Hematopoietic multipotent progenitor cell treated with erythropoietin and hydrocortisone succinate and interleukin-3 and kit ligand, for 8 days (in vitro differentiated cells): ENCODE results near the gene SRRM3.
"Not testable (repeated sequence)": the region's sequence is repeated elsewhere in the genome, so short reads cannot be mapped to it uniquely, and the experiment has no call there.

Source experiments
- DNase-seq: peaks from one replicate; pipeline ENCODE4 v3.0.0-alpha.2; 2015

Gene SRRM3

DNA sequence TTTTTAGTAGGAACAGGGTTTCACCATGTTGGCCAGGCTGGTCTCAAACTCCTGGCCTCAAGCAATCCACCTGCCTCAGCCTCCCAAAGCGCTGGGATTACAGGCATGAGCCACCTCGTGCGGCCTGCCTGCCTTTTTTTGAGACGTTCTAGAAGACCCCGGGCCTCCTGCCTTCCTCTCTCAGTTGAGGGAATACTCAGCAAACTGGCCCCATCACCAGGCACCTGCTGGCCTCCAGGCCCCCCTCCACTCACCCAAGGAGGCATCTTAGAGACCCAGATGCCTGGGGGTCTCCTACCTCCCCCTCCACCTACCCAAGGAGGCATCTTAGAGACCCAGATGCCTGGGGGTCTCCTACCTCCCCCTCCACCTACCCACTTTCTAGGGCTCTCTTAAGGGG lies 91.2 kb downstream of the SRRM3 start:
- not testable (repeated sequence) for DNase-seq

- no peak for DNase-seq
Measured at GRCh38 chr7:76293407-76293901, 91.8 kb downstream of the SRRM3 start.

GRCh38 chr7:76294344-76295024 lies 92.8 kb downstream of the SRRM3 start:
- DNase-seq = peak; percentile 83

- no peak for DNase-seq
Measured at GRCh38 chr7:76296743-76297740, 95.3 kb downstream of the SRRM3 start.

GRCh38 chr7:76300166-76300731 lies 98.6 kb downstream of the SRRM3 start:
- no peak for DNase-seq

DNA sequence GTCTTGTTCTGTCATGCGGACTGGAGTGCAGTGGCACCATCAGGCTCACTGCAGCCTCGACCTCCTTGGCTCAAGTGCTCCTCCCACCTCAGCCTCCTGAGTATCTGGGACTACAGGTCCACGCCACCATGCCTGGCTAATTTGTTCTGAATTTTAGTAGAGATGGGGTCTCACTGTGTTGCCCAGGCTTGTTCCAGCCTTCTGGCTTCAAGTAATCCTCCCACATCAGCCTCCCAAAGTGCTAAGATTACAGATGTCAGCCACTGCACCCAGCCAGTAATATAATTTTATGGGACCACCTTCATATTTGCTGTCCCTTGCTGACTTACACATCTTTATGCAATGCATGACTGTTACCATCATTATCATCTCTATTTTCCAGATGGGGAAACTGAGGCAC lies 99.3 kb downstream of the SRRM3 start:
- no peak for DNase-seq

DNA sequence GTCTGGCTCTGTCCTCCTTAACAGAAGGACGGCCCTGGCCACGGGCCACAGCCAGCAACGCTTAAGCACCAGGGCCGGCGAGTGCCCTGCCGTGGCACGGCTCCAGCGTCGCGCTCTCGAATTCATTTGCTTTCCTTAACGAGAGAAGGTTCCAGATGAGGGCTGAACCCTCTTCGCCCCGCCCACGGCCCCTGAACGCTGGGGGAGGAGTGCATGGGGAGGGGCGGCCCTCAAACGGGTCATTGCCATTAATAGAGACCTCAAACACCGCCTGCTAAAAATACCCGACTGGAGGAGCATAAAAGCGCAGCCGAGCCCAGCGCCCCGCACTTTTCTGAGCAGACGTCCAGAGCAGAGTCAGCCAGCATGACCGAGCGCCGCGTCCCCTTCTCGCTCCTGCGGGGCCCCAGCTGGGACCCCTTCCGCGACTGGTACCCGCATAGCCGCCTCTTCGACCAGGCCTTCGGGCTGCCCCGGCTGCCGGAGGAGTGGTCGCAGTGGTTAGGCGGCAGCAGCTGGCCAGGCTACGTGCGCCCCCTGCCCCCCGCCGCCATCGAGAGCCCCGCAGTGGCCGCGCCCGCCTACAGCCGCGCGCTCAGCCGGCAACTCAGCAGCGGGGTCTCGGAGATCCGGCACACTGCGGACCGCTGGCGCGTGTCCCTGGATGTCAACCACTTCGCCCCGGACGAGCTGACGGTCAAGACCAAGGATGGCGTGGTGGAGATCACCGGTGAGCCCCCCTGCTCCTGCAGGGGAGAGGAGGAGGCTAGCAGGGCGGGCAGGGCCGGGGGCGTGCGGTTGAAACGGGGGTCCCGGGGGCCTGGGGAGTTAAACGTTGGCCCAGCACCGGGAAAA lies 100.9 kb downstream of the SRRM3 start, which contains the start of gene HSPB1:
Gene HSPB1 (plus strand): TSS at position 327 of the 855 bp plus-strand sequence. CDS start 40 bp downstream, at position 367.
- DNase-seq = peak; percentile 90

- DNase-seq = peak; percentile 92
Measured at GRCh38 chr7:76303202-76304147, 101.8 kb downstream of the SRRM3 start.

DNA sequence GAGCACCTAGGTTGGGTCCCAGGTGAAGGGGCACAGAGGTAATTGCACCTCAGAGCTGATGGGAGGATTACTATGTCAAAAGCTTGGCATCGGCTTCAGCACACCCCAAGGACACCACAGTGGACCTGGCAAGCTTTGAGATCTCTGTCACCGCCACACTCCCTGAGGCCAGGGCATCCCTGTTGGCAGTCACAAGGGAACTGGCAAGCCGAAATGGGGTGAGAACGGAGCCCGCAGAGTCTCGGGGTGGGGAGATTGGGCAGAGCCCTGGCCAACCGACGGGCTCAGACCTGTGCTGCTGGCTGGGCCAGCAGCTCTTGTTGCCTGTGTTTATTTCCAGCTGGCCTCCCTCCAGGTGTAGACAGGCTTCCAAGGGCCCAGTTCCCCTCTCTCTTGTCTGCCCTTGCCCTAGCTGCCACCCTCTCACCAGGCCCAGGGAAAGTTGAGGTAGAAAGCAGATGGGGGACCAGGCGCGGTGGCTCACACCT lies 103.2 kb downstream of the SRRM3 start:
- no peak for DNase-seq

DNA sequence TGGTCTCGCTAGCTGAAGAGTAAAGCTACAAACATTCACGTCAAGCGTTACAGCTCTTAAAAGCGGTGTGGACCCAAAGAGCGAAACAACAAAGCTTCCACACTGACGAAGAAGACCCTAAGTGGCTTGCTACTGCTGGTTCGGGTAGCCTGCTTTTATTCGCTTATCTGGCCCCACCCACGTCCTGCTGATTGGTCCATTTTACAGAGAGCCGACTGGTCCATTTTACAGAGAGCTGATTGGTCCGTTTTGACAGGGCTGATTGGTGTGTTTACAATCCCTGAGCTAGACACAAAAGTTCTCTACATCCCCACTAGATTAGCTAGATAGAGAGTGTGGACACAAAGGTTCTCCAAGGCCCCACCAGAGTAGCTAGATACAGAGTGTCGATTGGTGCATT lies 107.2 kb downstream of the SRRM3 start:
- not testable (repeated sequence) for DNase-seq

GRCh38 chr7:76309341-76310101 lies 107.8 kb downstream of the SRRM3 start:
- DNase-seq = not testable (repeated sequence)

- peak; percentile 64 for DNase-seq
Measured at GRCh38 chr7:76310102-76310957, 108.6 kb downstream of the SRRM3 start.

DNA sequence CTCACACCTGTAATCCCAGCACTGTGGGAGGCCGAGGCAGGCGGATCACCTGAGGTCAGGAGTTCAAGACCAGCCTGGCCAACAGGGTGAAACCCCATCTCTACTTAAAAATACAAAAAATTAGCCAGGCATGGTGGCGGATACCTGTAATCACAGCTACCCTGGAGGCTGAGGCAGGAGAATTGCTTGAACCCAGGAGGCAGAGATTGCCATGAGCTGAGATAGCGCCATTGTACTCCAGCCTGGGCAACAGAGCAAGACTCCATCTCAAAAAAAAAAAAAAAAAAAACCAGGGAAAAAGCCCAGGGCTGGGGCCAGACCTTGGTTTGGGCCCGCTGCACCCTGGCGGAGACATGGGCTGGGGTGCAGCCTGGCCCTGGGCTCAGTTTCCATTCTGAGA lies 110.1 kb downstream of the SRRM3 start:
- not testable (repeated sequence) for DNase-seq

- DNase-seq = peak; percentile 93
Measured at GRCh38 chr7:76314042-76314721, 112.5 kb downstream of the SRRM3 start.

DNA sequence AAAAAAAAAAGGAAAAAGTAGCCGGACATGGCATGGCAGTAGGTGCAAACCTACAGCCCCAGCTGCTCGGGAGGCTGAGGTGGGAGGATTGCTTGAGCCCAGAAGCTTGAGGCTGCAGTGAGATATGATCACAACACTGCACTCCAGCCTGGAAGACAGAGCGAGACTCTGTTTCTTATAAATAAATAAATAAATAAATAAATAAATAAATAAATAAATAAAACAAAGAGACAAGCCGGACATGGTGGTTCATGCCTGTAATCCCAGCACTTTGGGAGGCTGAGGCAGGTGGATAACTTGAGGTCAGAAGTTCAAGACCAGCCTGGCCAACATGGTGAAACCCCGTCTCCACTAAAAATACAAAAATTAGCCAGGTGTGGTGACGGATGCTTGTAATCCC lies 113.0 kb downstream of the SRRM3 start:
- not testable (repeated sequence) for DNase-seq

GRCh38 chr7:76315364-76315763 lies 113.7 kb downstream of the SRRM3 start:
- peak; percentile 89 for DNase-seq

- no peak for DNase-seq
Measured at GRCh38 chr7:76316984-76317781, 115.5 kb downstream of the SRRM3 start.
